Measurements from ENCODE around the gene CFAP141. TPM values are rescaled to one million over a fixed set of nuclear protein-coding genes. Genes with fewer than 3 reads are reported as not detected.

The CFAP141 gene
- total and polyA plus RNA-seq, 4 donors = 3.2 to 8.4 (median 4.6) TPM

GRCh38 chr1:154186177-154186576, 20.0 kb downstream of the CFAP141 start:
- ATAC-seq (ENCODE audit: insufficient read depth, low FRiP score) (no peak), DNase-seq (peak; percentile 26 to 56 (median 49))
- no peaks in the 10 kb centered on the region for H3K27me3 ChIP-seq (ENCODE audit: control insufficient read depth in 3 of 3, insufficient read depth in 3 of 3, low read length in 2 of 3)
- peaks cover 0 to 13% (median 3%) of the 10 kb centered on the region in 5 donors for H3K4me1 ChIP-seq (ENCODE audit: control insufficient read depth in 5 of 5, insufficient read depth in 5 of 5, low read length in 5 of 5)
- H3K9ac ChIP-seq (ENCODE audit: insufficient read depth in 1 of 2, low read length in 2 of 2) = no peak overlapping the region
- no peaks in the 10 kb centered on the region for H3K36me3 ChIP-seq (ENCODE audit: control insufficient read depth in 4 of 4, insufficient read depth in 4 of 4, low read length in 4 of 4)
- no peak overlapping the region for H3K4me3 ChIP-seq
- 62 to 96% methylated on average over 1 of the region's 1 CpG for WGBS, 2 donors
- TF ChIP-seq CTCF (IDR thresholded peaks at IDR 0.05; ENCODE audit: control extremely low read depth, extremely low read depth) = no peak
- H3K9me3 ChIP-seq (ENCODE audit: control insufficient read depth in 4 of 4, insufficient read depth in 3 of 4, low read length in 3 of 4) = no peaks in the 10 kb centered on the region
- H3K27ac ChIP-seq (ENCODE audit: low read depth in 1 of 2, low read length in 1 of 2) = no peak overlapping the region

GRCh38 chr1:154183046-154183915, 22.9 kb downstream of the CFAP141 start:
- H3K9ac ChIP-seq (ENCODE audit: insufficient read depth in 1 of 2, low read length in 2 of 2) = peak overlapping the region; percentile 70 to 72
- peak overlapping the region; percentile 81 for H3K4me3 ChIP-seq
- peaks cover 0 to 10% (median 3%) of the 10 kb centered on the region in 4 donors for H3K36me3 ChIP-seq (ENCODE audit: control insufficient read depth in 4 of 4, insufficient read depth in 4 of 4, low read length in 4 of 4)
- no peaks in the 10 kb centered on the region for H3K27me3 ChIP-seq (ENCODE audit: control insufficient read depth in 3 of 3, insufficient read depth in 3 of 3, low read length in 2 of 3)
- peak overlapping the region; percentile 91 to 95 for H3K27ac ChIP-seq (ENCODE audit: low read depth in 1 of 2, low read length in 1 of 2)
- WGBS, 2 donors = 5 to 7% methylated on average over 37 to 41 of the region's 41 CpGs
- H3K9me3 ChIP-seq (ENCODE audit: control insufficient read depth in 4 of 4, insufficient read depth in 3 of 4, low read length in 3 of 4) = no peaks in the 10 kb centered on the region
- H3K4me1 ChIP-seq (ENCODE audit: control insufficient read depth in 5 of 5, insufficient read depth in 5 of 5, low read length in 5 of 5) = peaks cover 3 to 24% (median 8%) of the 10 kb centered on the region in 5 donors
- TF ChIP-seq CTCF (IDR thresholded peaks at IDR 0.05; ENCODE audit: control extremely low read depth, extremely low read depth) = no peak
- peak; percentile 90 for ATAC-seq (ENCODE audit: insufficient read depth, low FRiP score)
- DNase-seq = peak; percentile 96 to 97 (median 97)

GRCh38 chr1:154182344-154183045, 23.6 kb downstream of the CFAP141 start:
- DNase-seq = peak; percentile 73 to 80 (median 75)
- Histone ChIP-seq H3K4me1 (ENCODE audit: control insufficient read depth in 5 of 5, insufficient read depth in 5 of 5, low read length in 5 of 5) (peaks cover 3 to 32% (median 8%) of the 10 kb centered on the region in 5 donors), H3K9me3 (ENCODE audit: control insufficient read depth in 4 of 4, insufficient read depth in 3 of 4, low read length in 3 of 4) (no peaks in the 10 kb centered on the region), H3K36me3 (ENCODE audit: control insufficient read depth in 4 of 4, insufficient read depth in 4 of 4, low read length in 4 of 4) (peaks cover 0 to 10% (median 4%) of the 10 kb centered on the region in 4 donors), H3K4me3 (peak overlapping the region; percentile 81), H3K27me3 (ENCODE audit: control insufficient read depth in 3 of 3, insufficient read depth in 3 of 3, low read length in 2 of 3) (no peaks in the 10 kb centered on the region), H3K27ac (ENCODE audit: low read depth in 1 of 2, low read length in 1 of 2) (peak overlapping the region; percentile 91 to 95), H3K9ac (ENCODE audit: insufficient read depth in 1 of 2, low read length in 2 of 2) (peak overlapping the region; percentile 57 to 79)
- TF ChIP-seq CTCF (IDR thresholded peaks at IDR 0.05; ENCODE audit: control extremely low read depth, extremely low read depth) = no peak
- WGBS, 2 donors = 0% methylated on average over 35 of the region's 35 CpGs
- ATAC-seq (ENCODE audit: insufficient read depth, low FRiP score) = peak; percentile 63

Data from lung (tissue), 12 donors.